Stimulated activated CD4-positive, alpha-beta T cell treated with anti-CD3 and anti-CD28 coated beads, Interleukin-2, amount 100 ng/mL, for 24 hours (primary cell): ENCODE data around the gene EME2.

Experiments used
- DNase-seq, 2 donors: peaks; one replicate each; pipeline ENCODE4 v3.0.0-alpha.2; 2020

EME2 gene

GRCh38 chr16:1745900-1746692, 26.5 kb upstream of the EME2 start:
- DNase-seq, result no peak

DNA sequence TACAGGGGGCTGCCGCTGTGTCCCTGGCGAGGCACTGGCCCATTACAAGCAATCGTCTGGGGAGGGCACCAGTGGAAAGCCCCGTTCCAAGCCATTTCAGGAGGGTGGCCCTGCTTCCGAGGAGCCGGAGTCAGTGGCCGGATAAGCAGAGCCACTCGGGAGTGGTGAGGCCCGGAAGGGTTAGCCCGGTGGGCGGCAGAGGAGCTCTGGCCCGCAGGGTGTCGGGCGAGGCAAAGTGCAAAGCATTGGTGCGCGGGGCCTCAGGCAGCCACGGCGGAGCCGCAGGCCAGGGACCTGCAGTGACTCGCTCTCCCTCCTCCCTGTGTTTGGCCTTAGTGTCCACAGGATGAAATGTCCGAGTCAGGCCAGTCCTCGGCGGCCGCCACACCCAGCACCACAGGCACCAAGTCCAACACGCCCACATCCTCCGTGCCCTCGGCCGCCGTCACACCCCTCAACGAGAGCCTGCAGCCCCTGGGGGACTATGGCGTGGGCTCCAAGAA, 25.9 kb upstream of the EME2 start:
- DNase-seq, result no peak

DNA sequence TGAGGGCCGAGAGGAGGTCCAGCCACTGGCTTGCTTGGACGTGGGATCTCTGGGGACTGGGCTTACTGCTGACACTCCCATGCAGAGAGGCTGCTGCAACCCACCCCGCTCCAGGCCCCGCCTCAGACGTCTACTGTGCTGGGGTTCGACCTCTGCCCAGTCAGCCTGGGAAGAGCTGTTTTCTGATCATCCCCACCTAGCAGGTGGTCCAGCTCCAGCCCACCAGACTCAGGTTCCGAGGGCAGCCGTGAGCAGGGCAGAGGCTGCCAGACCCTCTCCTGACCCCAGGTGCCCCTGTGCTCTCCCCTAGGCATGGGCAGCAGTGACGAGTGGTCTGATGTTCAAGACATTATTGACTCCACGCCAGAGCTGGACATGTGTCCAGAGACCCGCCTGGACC, 24.7 kb upstream of the EME2 start:
- DNase-seq, result no peak

- DNase-seq, result no peak
Measured at GRCh38 chr16:1749152-1750117, 23.2 kb upstream of the EME2 start.

DNA sequence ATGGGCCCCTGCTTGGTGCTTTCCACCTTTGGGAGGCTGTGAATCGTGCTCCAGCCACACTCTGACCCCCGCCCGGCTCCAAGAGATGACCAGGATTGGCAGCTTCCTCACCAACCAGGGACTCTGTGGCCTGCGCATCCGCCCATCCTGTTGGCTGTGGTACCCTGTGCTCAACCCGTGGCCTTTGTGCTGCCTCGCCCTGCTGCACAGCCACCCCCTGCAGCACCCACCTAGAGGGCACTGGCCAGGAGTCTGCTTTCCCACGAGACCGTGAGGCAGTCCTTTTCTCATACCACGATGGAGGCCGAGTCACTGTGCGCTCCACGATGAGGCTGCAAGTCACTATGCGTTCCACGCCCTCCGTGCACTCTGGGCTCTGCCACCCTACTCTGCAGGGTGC, 20.7 kb upstream of the EME2 start:
- DNase-seq, result no peak

DNA sequence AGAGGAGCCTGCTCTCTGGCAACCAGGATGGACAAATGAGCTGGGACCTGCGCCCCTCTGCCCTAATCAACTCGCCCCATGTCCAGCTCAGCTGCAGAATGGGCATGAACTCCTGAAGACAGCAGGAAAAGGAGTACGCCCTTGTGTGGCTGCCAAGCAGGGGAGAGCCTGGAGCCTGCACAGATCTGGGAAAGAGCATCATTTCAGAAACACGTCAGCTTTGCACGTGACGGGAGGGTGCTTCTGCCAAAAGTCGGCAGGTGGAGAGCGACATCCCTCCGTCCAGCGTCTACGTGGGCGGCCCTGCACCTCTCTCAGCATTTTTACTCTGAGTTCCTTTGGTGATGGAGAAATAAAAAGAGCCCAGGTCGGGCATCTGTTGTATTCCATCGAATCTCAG, 19.8 kb upstream of the EME2 start:
- DNase-seq, result no peak

DNA sequence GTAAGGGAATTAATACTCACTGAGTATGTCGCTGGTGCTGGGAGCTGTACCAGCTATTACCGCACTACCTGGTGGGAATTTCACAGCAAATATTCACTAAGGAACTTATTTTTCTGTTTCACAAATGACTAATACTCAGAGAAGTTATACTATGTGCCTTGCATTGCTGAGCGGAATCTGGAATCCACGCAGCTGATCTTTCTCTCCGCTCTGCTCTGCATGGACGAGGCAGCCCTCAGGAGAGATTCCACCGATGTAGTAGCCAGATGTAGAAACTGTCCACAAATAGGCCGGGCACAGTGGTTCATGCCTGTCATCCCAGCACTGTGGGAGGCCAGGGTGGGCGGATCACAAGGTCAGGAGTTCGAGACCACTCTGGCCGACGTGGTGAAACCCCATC, 18.4 kb upstream of the EME2 start:
- no peak for DNase-seq

DNA sequence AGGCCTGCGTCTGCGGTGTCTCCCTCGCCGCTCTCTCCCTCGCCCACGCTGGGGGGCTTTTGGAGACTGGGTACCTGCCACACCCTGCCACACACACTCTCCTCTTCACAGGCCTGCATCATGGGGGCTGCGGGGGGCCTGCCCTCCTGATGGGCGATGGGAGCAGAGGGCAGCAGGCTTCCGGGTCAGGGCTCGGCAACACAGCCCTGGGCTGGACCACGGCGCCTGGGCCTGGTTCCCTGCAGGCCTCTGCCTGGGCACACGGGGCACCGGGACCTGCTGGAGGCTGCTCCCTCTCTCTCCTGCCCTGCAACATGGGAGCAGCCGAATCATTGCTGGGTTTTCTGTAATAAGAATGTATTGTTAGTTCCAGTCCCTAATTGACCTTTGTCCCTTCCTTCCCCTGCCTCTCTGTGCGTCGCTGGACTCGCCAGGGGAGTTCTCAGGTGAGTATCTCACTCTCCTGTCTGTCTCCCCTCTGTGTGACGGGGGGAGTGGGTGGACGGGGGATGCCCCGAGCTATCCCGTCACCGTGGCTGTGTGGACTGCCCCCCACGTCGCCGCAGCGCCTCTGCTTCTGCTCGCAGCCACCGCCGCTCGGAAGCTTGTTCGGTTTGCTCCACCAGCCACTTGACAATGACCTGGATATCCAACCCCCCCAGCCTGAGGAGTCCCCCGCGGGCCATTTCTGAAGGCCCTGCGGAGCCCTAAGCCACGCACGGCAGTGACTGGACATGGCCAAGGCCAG, 14.7 kb upstream of the EME2 start:
- no peak for DNase-seq

GRCh38 chr16:1758923-1759322, 13.7 kb upstream of the EME2 start:
- DNase-seq, result no peak

DNA sequence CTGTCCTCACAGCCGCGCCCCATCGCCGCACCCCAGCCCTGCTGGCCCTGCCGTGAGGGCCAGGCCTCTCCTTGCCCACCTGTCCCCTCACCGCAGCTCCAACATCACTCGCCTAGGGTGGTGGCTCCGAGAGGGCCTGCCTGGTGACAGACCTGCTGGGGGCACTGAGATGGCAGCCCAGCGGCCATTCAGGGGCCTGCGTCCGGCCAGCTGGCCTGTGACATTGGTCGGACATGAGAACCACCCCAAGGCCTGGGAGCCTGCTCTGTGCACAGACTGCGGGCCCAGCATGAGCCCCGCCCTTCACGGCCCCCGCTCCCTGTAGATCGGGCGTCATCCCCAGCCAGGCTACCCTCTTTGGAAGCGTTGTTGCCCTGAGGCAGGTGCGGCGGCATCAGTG, 13.1 kb upstream of the EME2 start:
- no peak for DNase-seq

- DNase-seq, result no peak
Measured at GRCh38 chr16:1760911-1761310, 11.7 kb upstream of the EME2 start.

DNA sequence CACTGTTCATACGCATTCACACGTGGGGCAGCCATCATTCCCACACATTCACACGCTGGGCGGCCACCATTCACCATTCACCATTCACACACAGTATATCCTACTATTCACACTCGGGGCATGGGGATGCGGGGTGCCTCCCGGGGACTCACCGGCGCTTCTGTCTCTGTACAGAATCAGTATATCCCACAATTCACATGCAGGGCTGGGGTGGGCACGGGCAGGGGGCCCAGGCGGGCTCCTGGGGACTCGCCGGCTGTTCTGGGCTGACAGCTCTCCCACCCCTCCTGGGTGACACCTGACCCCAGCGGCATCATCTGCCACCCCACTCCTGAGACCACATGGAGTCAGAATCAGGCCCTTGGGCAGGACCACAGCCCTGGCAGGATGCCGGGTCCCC, 10.9 kb upstream of the EME2 start:
- no peak for DNase-seq

- DNase-seq, result no peak
Measured at GRCh38 chr16:1762196-1762878, 10.3 kb upstream of the EME2 start.

GRCh38 chr16:1762879-1763520, 9.6 kb upstream of the EME2 start:
- DNase-seq, result no peak

DNA sequence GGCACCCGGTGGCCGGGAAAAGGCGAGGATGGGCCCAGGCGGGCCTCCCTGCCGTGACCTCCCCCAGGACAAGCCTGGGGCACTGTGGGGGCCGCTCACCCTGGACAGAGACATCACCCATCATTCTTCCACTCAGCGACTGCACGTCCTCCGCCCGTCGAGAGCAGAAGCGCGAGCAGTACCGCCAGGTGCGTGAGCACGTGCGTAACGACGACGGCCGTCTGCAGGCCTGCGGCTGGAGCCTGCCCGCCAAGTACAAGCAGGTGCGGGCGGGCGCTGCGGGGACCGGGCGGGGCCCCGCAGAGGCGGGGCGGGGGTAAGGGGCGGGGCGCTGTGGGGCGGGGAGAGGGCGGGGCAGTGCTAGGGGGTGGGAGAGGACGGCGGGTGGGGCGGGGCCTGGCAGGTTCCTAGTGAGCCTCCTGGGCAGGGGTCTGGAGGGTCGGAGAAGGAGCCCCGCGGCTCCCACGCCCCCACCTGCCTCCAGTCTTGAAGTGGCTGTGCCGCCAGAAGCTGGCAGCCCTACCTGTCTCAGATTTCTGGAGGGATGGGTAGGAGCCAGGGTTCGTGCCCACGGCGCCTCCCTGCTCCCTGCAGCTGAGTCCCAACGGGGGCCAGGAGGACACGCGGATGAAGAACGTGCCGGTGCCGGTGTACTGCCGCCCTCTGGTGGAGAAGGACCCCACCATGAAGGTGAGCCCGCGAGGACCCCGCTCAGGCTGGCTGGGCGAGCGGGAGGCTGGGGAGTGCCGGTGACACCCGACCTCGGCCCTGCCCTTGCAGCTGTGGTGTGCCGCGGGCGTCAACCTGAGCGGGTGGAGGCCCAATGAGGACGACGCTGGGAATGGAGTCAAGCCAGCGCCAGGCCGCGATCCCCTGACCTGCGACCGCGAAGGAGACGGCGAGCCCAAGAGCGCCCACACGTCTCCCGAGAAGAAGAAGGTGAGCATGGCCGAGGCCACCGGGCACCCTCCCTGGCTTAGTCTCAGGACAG, 8.8 kb upstream of the EME2 start:
- no peak for DNase-seq

- no peak for DNase-seq
Measured at GRCh38 chr16:1764971-1765370, 7.6 kb upstream of the EME2 start.

- no peak for DNase-seq
Measured at GRCh38 chr16:1765826-1766225, 6.8 kb upstream of the EME2 start.

DNA sequence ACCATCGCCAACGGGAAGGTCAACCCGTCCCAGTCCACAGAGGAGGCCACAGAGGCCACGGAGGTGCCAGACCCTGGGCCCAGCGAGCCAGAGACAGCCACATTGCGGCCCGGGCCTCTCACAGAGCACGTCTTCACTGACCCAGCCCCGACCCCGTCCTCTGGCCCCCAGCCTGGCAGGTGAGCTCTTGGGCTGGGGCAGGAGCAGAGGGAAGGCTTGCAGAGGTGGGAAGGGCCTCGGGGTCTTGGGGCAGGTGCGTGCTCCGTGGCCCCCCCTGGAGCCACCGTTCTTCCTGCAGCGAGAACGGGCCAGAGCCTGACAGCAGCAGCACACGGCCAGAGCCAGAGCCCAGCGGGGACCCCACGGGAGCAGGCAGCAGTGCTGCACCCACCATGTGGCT, 6.4 kb upstream of the EME2 start:
- no peak for DNase-seq

DNA sequence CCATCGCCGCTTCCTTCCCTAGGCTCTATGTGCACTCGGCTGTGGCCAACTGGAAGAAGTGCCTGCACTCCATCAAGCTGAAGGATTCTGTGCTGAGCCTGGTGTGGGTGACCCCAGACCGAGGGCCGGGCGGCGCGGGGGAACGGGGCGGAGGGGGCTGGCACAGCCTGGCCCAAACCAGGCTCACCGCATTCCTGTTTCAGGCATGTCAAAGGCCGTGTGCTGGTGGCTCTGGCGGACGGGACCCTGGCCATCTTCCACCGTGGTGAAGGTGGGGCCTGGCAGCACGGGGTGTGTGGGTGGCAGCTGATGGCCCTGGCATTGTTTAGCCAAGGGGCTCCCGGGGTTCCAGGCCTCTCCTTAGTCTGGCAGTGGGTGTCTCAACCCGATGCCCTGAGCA, 5.9 kb upstream of the EME2 start:
- no peak for DNase-seq

- DNase-seq, result no peak
Measured at GRCh38 chr16:1767116-1767994, 5.3 kb upstream of the EME2 start.
